GM12878 (cell line): ENCODE data around the gene NCAM2. TPM values are rescaled to one million over a fixed set of nuclear protein-coding genes. Genes with fewer than 3 reads are reported as not detected.

ENCODE experiments used
- ATAC-seq: fragments of 200-7000 bp; cut with Tn5 transposase; 3 replicates; pipeline ENCODE4 v1.9.1; 2020; ENCODE audit warnings: mild to moderate bottlenecking, moderate library complexity
- BruUV-seq: library from RNA; stranded (reverse); fragments of 400-500 nt; replicated peaks from 2 replicates; lab custom pipeline; 2021; lab: Mats Ljungman, UMichigan
- CTCF ChIA-PET: fragments of 300-600 bp; sonication (Branson Sonifier 250); formaldehyde crosslinking; extraction: SDS; loops from one replicate; lab custom pipeline; 2021; ENCODE audit warnings: inconsistent platforms; lab: Yijun Ruan, JAX
- POLR2A ChIA-PET: fragments of 350-600 bp; formaldehyde crosslinking; extraction: SDS; loops from one replicate; lab custom pipeline; 2021; ENCODE audit warnings: inconsistent platforms; lab: Charles Lee
- RAD21 ChIA-PET: fragments of 300-600 bp; sonication (Branson Sonifier 250); formaldehyde crosslinking; loops from one replicate; lab custom pipeline; 2023; ENCODE audit warnings: antibody characterized with exemption; ENCODE audit not compliant: unreplicated experiment; lab: Charles Lee
- SMC1A ChIA-PET: fragments of 300-600 bp; sonication (Branson Sonifier 250); formaldehyde crosslinking; loops from one replicate; lab custom pipeline; 2023; ENCODE audit not compliant: unreplicated experiment, uncharacterized antibody; lab: Charles Lee
- DNase-seq: peaks from one replicate; pipeline ENCODE4 v3.0.0-alpha.2; 2011; ENCODE audit warnings: low read depth, low spot score
- FAIRE-seq: peaks from 3 replicates; lab custom pipeline; 2011; peaks lifted over from hg19 to GRCh38; lab: Jason Lieb, UNC
- H2AFZ ChIP-seq: 2 replicates; pipeline ENCODE4 v1.6.0; 2011; ENCODE audit warnings: low read depth, low read length, control low read depth; ENCODE audit not compliant: control insufficient read depth
- H3K27ac ChIP-seq: 2 replicates; pipeline ENCODE4 v1.5.1; 2011; ENCODE audit warnings: control low read depth; ENCODE audit not compliant: control insufficient read depth, insufficient read depth
- H3K27me3 ChIP-seq, 2 experiments: replicated peaks in 1 of 2; 2 replicates each; pipeline versions ENCODE4 v1.6.0 to v1.6.1; 2011; ENCODE audit warnings: low read length in 1 of 2; ENCODE audit not compliant: control insufficient read depth in 2 of 2, insufficient read depth in 2 of 2
- H3K36me3 ChIP-seq, 2 experiments: 2 replicates each; pipeline ENCODE4 v1.5.1; 2011; ENCODE audit warnings: low read length in 1 of 2; ENCODE audit not compliant: control insufficient read depth in 2 of 2, insufficient read depth in 2 of 2
- H3K4me1 ChIP-seq: 2 replicates; pipeline ENCODE4 v1.6.1; 2011; ENCODE audit warnings: mild to moderate bottlenecking, low read length, moderate library complexity, mixed read lengths; ENCODE audit not compliant: control insufficient read depth, insufficient read depth
- H3K4me2 ChIP-seq: 2 replicates; pipeline ENCODE4 v1.6.0; 2011; ENCODE audit warnings: control low read depth; ENCODE audit not compliant: control insufficient read depth, insufficient read depth
- H3K4me3 ChIP-seq: fragments of 200-600 bp; sonication (generic); 2 replicates; pipeline ENCODE4 v1.5.1; 2016
- H3K79me2 ChIP-seq: 2 replicates; pipeline ENCODE4 v1.6.0; 2011; ENCODE audit warnings: low read length; ENCODE audit not compliant: control insufficient read depth, insufficient read depth
- H3K9ac ChIP-seq: 2 replicates; pipeline ENCODE4 v1.8.0; 2011; ENCODE audit warnings: low read length, control low read depth, mixed read lengths; ENCODE audit not compliant: control insufficient read depth, insufficient read depth
- H3K9me3 ChIP-seq: replicated peaks from 3 replicates; pipeline ENCODE4 v1.5.1; 2011; ENCODE audit warnings: mild to moderate bottlenecking, low read length; ENCODE audit not compliant: control insufficient read depth, insufficient read depth
- H4K20me1 ChIP-seq: 2 replicates; pipeline ENCODE4 v1.6.0; 2011; ENCODE audit not compliant: control insufficient read depth, insufficient read depth
- CBX5 ChIP-seq: sonication (generic); IDR thresholded peaks from 2 replicates; pipeline ENCODE4 v1.6.1; 2016; ENCODE audit warnings: low read depth, moderate library complexity, mild to moderate bottlenecking, inconsistent platforms
- CHD4 ChIP-seq: fragments of 200-600 bp; sonication (generic); IDR thresholded peaks from 2 replicates; pipeline ENCODE4 v1.6.1; 2016; ENCODE audit warnings: mild to moderate bottlenecking
- CREB1 ChIP-seq: IDR thresholded peaks from 2 replicates; pipeline ENCODE4 v1.6.1; 2012; ENCODE audit warnings: low read depth, mild to moderate bottlenecking, inconsistent platforms
- HDAC2 ChIP-seq: fragments of 200-600 bp; sonication (generic); IDR thresholded peaks from 2 replicates; pipeline ENCODE4 v1.6.1; 2017
- HDAC6 ChIP-seq: fragments of 200-600 bp; sonication (generic); IDR thresholded peaks from one replicate; pipeline ENCODE4 v1.8.0; 2017; ENCODE audit warnings: antibody characterized with exemption; ENCODE audit not compliant: unreplicated experiment
- MAX ChIP-seq: IDR thresholded peaks from 2 replicates; pipeline ENCODE4 v1.6.1; 2012; ENCODE audit warnings: low read depth, low read length, improper control_type of control experiment
- MYC ChIP-seq: IDR thresholded peaks from 2 replicates; pipeline ENCODE4 v1.6.1; 2011; ENCODE audit warnings: mild to moderate bottlenecking, low read length, moderate library complexity, inconsistent platforms; ENCODE audit not compliant: insufficient read depth, insufficient replicate concordance, insufficient read length, severe bottlenecking
- RBBP5 ChIP-seq: fragments of 200-600 bp; sonication (generic); conservative IDR thresholded peaks from 2 replicates; pipeline ENCODE4 v1.6.1; 2016
- SMAD1 ChIP-seq: fragments of 450-650 bp; IDR thresholded peaks from 2 replicates; pipeline ENCODE4 v1.6.1; 2018; ENCODE audit warnings: mild to moderate bottlenecking, low read depth; ENCODE audit not compliant: partially characterized antibody
- SMAD5 ChIP-seq: IDR thresholded peaks from 2 replicates; pipeline ENCODE4 v1.6.1; 2016; ENCODE audit warnings: antibody characterized with exemption, low read depth
- STAT1 ChIP-seq: fragments of 450-650 bp; conservative IDR thresholded peaks from 2 replicates; pipeline ENCODE4 v1.6.1; 2014; ENCODE audit warnings: antibody characterized with exemption, mild to moderate bottlenecking
- ZNF384 ChIP-seq: IDR thresholded peaks from 2 replicates; pipeline ENCODE4 v1.6.1; 2012; ENCODE audit warnings: low read depth, mild to moderate bottlenecking, low read length, improper control_type of control experiment, borderline replicate concordance
- WGBS: methylation state at CpG from one replicate; pipeline ENCODE4 v1.1.6; 2016; ENCODE audit warnings: low lambda C conversion rate; ENCODE audit not compliant: insufficient replicate concordance, insufficient coverage; ENCODE audit errors: missing lambda C conversion rate; 5-methylcytosine and 5-hydroxymethylcytosine counted together
- in situ Hi-C: fragments of 300-500 bp; cut with MboI; formaldehyde crosslinking; loops from 9 replicates; pipeline ENCODE4 v1.14.3; 2018; ENCODE audit warnings: mixed read lengths
- intact Hi-C: fragments of 100-400 bp; cut with micrococcal nuclease; formaldehyde crosslinking; loops from one replicate; pipeline ENCODE4 v1.14.2; 2022; ENCODE audit not compliant: unreplicated experiment
- polyA plus RNA-seq, 11 experiments: library from polyadenylated mRNA; depleted of rRNA in 4 of 11; unstranded in 6 of 11; stranded (reverse) in 5 of 11; fragments of >200 nt; fragmentation: Nextera tagmentation in 4 of 11; fragmentation: Illumina TruSeq in 1 of 11; extraction: Ambion mirVana in 4 of 11; extraction: Trizol in 1 of 11; gene quantifications; 1 replicate in 1 of 11; 2 replicates in 10 of 11; pipeline versions ENCODE4 v1.2.1 to v1.2.3, GENCODE V29; 2011 to 2016; ENCODE audit warnings: inconsistent platforms in 2 of 11, missing spikeins in 2 of 11, low read depth in 1 of 11
- total RNA-seq, 4 experiments: library from RNA; depleted of rRNA in 3 of 4; stranded (reverse); fragments of >200 nt in 3 of 4; fragmentation: Illumina TruSeq in 1 of 4; extraction: Trizol in 1 of 4; gene quantifications; 2 replicates each; pipeline versions ENCODE4 v1.2.1 to v1.2.3, GENCODE V29; 2013 to 2021
- TF ChIP-seq, protein P1 (sequence below): fragments of 450-650 bp; IDR thresholded peaks from 2 replicates; pipeline ENCODE4 v1.6.1; 2017; ENCODE audit warnings: mild to moderate bottlenecking, low read depth, inconsistent platforms; ENCODE audit not compliant: poor library complexity, severe bottlenecking

NCAM2 gene
- total and polyA plus RNA-seq, 10 of the 15 experiments (the other 5 are each of a cell fraction or from before 2014, with no cell fraction given): 0.23 to 0.27 TPM; not detected in 8

DNA sequence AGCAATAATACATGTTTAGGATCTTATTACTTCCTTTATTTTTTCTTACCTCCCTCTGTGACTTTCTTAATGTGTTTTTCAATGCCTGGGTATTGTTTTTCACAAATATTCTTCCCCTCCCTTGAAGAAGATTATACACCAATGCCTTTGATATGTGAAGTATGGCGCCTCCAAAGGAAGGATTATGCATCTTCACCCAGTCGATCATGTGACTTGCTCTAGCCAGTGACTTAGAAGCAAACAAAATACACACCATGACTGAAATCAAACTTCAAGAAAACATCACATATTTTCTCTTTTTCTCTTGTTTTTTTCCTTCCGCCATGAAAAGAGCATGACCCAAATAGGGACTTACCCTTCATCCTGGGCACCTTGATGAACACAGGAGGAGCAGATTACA, 297.1 kb downstream of the NCAM2 start:
- 25% methylated on average over 3 of the region's 3 CpGs for WGBS
- no peak for FAIRE-seq
- H3K27me3 ChIP-seq: no peaks in the 10 kb centered on the region
- H2AFZ ChIP-seq: no peak overlapping the region
- H3K4me3 ChIP-seq: no peak overlapping the region
- H3K27ac ChIP-seq: no peak overlapping the region
- TF ChIP-seq CBX5 (no peak), SMAD5 (no peak), MYC (no peak), RBBP5 (no peak), HDAC6 (no peak), ZNF384 (no peak), HDAC2 (no peak), CHD4 (no peak), SMAD1 (no peak), STAT1 (no peak), CREB1 (no peak), MAX (no peak)
- TF ChIP-seq, protein P1, sequence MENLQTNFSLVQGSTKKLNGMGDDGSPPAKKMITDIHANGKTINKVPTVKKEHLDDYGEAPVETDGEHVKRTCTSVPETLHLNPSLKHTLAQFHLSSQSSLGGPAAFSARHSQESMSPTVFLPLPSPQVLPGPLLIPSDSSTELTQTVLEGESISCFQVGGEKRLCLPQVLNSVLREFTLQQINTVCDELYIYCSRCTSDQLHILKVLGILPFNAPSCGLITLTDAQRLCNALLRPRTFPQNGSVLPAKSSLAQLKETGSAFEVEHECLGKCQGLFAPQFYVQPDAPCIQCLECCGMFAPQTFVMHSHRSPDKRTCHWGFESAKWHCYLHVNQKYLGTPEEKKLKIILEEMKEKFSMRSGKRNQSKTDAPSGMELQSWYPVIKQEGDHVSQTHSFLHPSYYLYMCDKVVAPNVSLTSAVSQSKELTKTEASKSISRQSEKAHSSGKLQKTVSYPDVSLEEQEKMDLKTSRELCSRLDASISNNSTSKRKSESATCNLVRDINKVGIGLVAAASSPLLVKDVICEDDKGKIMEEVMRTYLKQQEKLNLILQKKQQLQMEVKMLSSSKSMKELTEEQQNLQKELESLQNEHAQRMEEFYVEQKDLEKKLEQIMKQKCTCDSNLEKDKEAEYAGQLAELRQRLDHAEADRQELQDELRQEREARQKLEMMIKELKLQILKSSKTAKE: no peak
- TF ChIP-seq, all 136 proteins: peak for 0
- no peak overlapping the region for H3K4me2 ChIP-seq
- in situ Hi-C loops: no loop called here
- DNase-seq (no peak), ATAC-seq (no peak)
- H3K79me2 ChIP-seq: no peaks in the 10 kb centered on the region
- intact Hi-C loops: no loop called here
- BruUV-seq: no TSS peak
- H3K9me3 ChIP-seq: no peaks in the 10 kb centered on the region
- H3K4me1 ChIP-seq: no peaks in the 10 kb centered on the region
- ChIA-PET RAD21 (no interaction called here), POLR2A (no interaction called here), CTCF (no interaction called here), SMC1A (no interaction called here)
- H3K9ac ChIP-seq: no peak overlapping the region
- no peaks in the 10 kb centered on the region for H4K20me1 ChIP-seq
- no peaks in the 10 kb centered on the region for H3K36me3 ChIP-seq
